T-helper 22 cell (primary cell): Measurements from ENCODE around the gene MACROD2.

Experiments used
- DNase-seq: peaks from one replicate; pipeline ENCODE4 v3.0.0-alpha.2; 2020; ENCODE audit warnings: low read depth

The MACROD2 gene

GRCh38 chr20:15862178-15862577 lies 1866.9 kb downstream of the MACROD2 start:
- no peak for DNase-seq

DNA sequence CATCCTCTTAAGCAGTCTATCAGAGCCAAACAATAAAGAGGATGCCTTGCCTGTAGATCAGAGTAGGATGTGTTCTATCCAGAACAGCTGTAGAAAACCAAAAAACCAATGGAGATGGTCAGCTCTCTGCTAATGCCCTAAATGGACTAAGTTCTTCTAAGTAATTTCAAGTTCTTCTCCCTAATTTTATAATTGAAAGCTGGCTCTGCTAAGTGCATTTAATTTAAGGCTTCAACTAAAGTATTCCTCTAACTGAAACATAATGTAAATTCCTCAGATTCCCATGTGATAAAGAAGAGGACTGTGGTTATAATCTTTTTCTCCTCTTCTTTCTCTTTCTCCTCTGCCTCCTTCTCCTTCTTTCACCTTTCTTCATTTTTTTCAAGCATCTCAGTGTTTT lies 1868.4 kb downstream of the MACROD2 start:
- DNase-seq: no peak

GRCh38 chr20:15865553-15865952 lies 1870.2 kb downstream of the MACROD2 start:
- DNase-seq: no peak

DNA sequence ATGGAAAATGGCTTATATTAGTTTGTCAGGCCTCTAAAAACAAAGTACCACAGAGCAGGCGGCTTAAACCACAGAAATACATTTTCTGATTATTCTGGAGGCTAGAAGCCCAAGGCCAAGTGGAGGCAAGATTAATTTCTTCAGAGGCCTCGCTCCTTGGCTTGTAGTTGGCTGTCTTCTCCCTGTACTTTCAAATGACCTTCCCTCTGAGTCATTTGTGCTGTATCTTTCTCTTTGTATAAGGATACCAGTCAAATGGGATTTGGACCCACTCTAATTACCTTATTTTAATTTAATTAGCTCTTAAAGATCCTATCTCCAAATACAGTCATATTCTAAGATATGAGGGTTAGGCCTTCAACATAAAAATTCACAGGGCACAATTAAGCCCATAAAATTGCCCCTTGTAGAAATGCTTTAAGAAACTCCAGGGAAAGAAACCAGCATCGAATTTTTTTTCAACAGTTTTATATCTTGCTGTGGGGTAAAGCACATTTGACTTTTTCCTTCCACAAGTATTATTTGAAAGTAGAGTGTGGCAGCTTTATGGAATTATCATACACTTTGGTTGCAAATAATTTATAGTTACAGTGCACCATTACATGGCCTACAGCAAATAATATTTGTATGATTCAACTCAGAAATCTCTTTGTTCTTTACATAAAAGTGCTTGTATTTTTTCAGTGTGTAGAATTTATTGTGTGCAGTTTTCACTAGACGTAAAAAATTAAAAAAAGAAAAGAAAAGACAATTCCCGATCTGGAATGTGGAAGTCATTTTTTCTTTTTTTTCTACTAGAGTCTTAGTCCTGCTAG lies 1871.8 kb downstream of the MACROD2 start:
- DNase-seq: no peak

DNA sequence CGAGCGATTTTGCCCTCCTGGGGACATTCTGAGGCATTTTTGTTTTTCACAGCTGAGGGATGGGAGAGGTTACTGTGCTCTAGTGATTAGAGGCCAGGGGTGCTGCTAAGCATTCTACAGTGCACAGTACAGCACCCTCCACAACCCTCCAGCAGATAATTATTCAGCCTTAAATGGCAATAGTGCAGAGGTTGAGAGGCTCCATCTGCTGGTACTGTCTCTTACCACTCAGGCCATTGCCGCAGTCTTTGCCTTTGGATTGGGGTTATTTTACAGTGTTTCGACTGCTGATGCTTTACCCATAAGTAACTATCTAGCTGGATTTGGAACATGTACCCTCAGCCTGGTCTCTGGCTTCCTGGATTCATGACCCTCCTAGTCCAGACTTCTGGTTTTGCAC lies 1872.6 kb downstream of the MACROD2 start:
- DNase-seq: no peak

- no peak for DNase-seq
These were observed 1880.1 kb downstream of the MACROD2 start for GRCh38 chr20:15875446-15875845.

DNA sequence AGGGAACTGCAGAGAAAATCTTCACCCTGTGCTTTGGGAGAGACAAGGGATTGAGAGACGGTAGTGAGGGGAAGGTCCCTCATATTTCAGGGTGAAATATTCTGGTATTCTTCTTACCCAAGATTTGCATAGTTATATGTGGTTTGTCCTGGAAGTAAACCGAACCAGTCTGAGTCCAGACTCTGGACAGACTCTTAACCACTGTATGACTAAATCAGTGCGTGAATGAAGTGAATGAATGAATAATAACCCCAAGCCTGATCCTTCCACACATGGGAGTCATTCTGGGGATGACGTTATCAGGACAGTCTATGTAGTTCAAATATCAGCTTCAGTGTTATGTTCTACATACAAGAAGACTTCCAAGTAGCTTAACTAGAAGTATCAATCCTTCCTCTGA lies 1887.2 kb downstream of the MACROD2 start:
- DNase-seq: no peak

- no peak for DNase-seq
These were observed 1890.9 kb downstream of the MACROD2 start for GRCh38 chr20:15886250-15886649.

DNA sequence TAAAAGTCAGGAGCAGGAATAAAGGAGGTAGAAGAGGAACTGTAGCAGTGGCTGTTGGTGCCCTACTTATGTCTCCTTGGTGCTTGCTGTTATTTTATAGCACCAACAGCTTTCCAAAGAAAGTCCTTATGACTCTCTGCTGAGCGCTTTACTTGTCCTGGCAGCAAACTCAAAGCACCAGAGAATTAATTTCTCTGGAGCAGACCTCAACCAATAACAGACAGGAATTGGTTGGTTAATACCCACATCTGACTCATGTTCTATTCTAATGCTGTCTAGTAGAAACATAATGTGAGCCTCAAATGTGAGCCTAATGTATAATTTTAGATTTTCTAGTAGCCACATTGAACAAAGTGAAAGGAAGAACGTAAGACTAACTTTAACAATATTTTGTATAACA lies 1892.1 kb downstream of the MACROD2 start:
- DNase-seq: no peak

DNA sequence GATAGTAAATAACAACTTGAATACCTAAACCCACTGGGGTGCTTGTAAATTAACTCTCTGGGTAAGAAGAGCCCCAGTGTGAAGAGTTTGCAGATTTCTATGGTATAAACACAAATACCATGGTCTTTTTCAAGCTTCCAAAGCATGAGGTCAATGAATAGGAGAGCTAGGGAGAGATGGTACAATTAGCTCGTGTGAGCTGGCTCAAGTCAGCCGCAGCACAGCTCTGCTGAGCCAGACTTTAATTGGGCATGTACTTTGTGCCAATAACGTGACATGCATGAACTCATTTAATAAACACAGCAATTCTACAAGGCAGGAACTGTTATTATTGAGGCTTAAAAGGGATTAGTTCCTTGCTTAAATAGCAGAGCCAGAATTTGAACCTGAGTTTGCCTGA lies 1893.7 kb downstream of the MACROD2 start:
- DNase-seq: no peak

DNA sequence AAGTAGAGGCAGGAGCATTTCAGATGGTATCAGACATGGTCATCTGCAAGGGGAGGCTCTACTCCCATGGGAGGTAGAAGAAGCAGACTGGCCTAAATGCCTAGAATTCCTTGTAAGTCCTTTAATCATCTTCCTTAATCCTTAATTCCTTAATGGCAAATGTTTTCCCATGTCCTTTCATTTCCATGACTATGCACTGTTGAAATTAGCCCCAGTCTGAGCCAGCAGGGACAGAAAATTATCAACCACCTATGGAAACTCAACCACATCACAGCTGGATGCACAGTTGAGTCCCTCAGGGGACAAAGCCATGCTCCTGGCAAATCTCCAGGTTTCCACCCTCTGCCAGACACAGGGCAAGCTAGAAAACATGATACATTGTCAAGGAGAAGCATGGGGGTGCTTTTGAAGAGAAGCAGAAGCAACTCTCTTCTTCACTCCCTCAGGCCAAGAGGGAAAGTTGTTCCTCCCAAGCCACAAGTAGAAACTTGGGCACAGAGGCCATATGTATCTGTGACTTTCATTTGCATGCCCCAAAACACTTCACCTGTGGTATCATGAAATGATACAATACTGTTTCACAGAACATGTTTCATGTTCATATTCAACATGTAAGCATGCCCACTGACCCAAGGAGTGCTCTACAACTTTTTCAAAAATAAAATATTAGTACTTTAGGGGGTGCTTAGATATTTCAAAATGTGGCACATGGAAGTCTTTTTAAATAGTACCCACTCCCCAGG lies 1894.4 kb downstream of the MACROD2 start:
- no peak for DNase-seq

DNA sequence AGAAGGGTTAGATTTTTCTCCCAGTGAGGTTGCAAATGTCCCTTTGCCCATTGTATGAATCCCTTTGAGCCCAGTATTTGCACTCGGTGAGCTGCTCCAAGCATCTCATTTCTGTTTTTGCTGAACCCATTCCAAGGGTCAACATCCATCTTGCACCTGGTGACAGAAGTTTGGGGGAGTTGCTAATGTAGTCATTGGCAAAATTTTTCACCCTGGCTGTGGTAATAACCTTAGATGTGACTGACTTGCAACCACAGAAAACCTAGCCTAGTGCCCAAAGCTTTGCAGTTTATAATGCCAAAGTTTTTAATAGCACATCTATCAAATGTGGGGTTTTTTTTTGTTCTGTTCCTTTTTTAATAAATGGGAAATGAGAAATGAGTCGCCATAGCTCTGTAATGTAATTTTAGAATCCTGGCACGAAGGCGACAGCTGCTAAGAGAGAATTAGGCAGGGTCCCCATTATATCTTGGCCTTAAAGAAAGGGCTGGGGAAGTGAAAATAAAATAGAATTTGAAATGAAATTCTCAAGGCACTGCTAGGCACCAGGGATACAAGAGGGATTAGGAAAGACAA lies 1895.2 kb downstream of the MACROD2 start:
- DNase-seq: no peak

DNA sequence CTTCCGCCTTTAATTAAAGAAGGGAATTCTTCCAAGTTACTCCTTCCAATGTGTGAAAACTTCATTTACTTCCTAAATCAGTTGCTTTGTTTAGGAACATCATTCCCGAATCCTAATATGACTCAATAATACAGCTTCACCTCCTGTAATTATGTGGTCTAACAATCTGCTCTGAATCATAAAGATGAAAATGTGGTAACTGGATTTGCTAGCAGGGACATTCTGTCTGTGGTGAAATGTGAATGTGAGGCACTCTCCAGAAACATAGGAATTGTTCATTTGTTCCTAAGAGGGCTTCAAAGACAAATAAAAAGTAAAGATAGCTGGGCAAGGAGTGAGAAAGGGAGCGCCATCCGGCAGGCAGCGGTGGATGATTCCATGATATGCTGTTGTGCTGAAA lies 1899.8 kb downstream of the MACROD2 start:
- no peak for DNase-seq

- DNase-seq: no peak
These were observed 1900.3 kb downstream of the MACROD2 start for GRCh38 chr20:15895560-15896084.

GRCh38 chr20:15899967-15900366 lies 1904.7 kb downstream of the MACROD2 start:
- DNase-seq: no peak

DNA sequence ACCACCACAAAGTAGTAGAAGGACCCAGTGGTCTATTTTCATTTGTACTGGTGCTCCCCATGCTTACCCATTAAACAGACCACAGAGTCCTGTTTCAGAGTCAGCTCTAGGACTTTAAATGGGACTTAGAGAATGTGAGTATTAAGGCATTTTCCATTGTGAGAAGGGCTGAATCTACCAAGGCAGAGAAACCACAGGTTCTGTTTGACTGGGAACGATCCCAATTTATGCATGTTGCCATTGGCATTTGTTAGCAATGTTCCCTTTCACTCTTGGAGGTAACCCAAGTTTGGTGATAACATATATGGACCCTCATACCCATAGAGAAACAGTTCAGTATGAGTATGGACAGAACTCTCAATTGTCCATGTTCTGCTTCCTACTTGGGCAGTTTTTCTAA lies 1905.1 kb downstream of the MACROD2 start:
- DNase-seq: no peak

- DNase-seq: no peak
These were observed 1907.2 kb downstream of the MACROD2 start for GRCh38 chr20:15902493-15902892.

DNA sequence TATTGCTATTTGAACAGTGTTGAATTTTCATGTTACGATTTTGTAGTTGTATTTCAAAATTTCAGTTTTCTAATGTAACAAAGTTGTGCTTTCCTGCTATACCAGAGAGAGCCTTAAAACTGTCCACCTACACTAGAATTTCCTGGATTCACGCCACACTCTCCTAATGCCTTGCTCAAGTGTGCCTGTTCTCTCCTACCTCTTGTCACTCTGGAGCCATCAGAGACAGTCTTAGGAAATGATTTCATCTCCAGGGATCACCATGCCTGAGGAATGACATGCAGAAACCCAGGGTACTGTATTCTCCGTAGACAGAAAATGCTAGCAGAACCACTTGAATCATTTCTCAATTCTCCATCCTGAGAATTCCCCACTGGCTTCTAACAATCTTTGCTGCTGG lies 1910.3 kb downstream of the MACROD2 start:
- DNase-seq: no peak

DNA sequence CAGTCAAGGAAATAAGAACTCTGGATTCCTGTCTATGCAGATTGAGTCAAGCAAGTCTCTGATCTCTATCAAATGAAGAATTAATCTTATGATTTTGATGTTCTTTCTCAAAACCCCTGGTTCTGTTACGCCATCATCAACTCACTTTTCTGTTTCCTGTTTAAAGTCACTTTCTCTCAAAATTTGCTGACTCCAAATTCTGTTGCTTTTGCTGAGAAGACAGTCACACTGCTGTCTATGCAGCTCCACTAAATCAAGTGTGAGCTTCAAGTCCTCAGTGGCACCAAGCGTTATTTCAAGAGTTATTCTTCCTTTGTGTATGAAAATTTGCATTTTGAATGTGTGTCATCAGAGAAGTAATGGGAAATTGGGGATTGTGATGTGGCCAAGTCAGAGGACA lies 1914.7 kb downstream of the MACROD2 start:
- DNase-seq: no peak

DNA sequence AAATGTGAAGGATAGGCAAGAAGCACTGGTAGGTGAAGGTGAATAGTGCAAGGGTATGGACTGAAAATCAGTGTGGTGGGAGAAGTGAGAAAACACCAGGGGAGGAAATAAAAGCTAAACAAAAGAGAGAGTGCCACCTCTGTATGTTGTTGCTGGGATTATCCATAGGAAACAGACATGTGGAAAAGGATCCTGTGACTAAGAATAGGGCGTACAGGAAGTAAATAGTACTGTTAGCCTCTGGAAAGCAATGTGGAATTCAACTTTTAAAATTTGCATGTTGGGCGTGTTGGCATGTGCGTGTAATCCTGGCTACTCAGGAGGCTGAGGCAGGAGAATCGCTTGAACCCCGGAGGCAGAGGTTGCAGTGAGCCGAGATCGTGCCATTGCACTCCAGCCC lies 1916.3 kb downstream of the MACROD2 start:
- no peak for DNase-seq

DNA sequence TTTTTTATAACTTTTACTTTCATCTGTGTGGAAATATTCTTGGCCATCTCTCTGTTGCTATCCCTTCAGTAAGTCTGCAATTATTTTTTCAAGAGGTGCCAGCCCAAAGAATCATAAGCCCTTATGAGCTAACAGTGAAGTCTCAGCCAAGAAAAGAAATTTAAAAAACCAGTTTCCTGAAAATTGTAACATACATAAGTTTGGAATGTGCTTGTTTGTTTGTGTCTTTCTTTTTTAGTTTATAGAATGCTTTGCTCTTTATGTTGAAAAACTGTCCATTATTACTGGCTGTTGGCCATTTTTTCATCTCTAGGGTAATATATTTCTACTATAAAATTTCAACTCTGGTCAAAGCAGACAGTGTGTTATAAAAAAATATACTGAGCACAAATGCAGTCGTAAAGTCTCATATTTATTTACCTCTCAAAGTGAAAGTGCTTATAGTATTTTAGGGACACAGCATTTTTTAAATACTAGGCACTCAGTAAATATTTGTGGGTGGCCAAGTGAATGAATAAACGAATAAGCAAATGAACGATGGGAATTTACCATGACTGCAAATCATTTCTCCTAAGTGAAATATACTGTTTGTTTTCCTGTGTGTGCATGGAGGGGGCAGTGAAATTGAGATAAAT lies 1918.2 kb downstream of the MACROD2 start:
- no peak for DNase-seq

DNA sequence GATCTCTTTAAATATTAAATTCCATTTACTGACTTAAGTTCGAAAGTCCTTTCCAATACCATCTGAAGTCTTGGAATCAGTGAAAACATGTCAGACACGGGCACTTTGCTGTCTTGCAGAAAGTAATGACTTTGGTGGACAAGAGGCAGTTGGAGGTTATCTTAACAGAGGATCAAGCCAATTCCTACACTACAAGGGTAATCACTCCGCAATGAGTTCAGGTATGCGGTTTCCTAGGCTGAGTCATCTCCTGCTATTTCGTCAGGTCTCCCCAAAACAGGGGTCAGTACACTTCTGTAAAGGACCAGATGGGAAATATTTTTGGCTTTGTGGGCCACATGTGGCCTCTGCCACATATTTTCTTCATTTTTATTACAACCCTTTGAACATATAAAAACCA lies 1921.3 kb downstream of the MACROD2 start:
- DNase-seq: no peak

DNA sequence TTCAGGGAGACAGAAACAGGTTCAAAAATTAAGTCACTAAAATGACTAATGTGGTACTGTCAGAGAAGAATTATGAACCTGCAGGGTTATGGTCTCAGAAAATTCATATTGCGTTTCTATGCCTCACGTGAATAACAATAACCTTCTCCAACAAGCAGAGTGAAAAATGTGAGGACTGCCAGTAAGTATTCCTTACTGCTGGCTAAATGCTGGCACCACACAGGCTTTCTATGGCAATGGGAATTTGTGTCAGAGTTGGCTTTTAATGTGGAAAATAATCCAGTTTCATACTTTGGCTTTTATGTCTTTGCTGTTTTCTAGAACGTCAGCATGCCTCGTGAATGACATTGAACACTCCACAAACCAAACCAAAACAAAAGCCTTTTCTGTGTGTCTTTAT lies 1922.0 kb downstream of the MACROD2 start:
- no peak for DNase-seq
